PC-9 (cell line): ENCODE measurements around the gene MLANA.

Experiments
- EZH2 ChIP-seq: fragments of 200-600 bp; sonication (generic); IDR thresholded peaks from 2 replicates; pipeline ENCODE4 v1.8.0; 2017; ENCODE audit warnings: antibody characterized with exemption, low read depth
- TF ChIP-seq, protein P1 (sequence below): fragments of 200-600 bp; sonication (generic); conservative IDR thresholded peaks from 2 replicates; pipeline ENCODE4 v1.6.1; 2017; ENCODE audit warnings: mixed run types, antibody characterized with exemption, mild to moderate bottlenecking, moderate library complexity

GRCh38 chr9:5938449-5938848 lies 47.8 kb downstream of the MLANA start:
- TF ChIP-seq, protein P1, sequence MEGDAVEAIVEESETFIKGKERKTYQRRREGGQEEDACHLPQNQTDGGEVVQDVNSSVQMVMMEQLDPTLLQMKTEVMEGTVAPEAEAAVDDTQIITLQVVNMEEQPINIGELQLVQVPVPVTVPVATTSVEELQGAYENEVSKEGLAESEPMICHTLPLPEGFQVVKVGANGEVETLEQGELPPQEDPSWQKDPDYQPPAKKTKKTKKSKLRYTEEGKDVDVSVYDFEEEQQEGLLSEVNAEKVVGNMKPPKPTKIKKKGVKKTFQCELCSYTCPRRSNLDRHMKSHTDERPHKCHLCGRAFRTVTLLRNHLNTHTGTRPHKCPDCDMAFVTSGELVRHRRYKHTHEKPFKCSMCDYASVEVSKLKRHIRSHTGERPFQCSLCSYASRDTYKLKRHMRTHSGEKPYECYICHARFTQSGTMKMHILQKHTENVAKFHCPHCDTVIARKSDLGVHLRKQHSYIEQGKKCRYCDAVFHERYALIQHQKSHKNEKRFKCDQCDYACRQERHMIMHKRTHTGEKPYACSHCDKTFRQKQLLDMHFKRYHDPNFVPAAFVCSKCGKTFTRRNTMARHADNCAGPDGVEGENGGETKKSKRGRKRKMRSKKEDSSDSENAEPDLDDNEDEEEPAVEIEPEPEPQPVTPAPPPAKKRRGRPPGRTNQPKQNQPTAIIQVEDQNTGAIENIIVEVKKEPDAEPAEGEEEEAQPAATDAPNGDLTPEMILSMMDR: no peak
- no peak for TF ChIP-seq EZH2
